ENCODE results near the gene PROSER1. TPM values are rescaled to one million over a fixed set of nuclear protein-coding genes. Genes with fewer than 3 reads are reported as not detected.
"Not testable (repeated sequence)": the region's sequence is repeated elsewhere in the genome, so short reads cannot be mapped to it uniquely, and the experiment has no call there.

The PROSER1 gene
- 19.3 TPM for total RNA-seq

GRCh38 chr13:39037880-39038568 is at the start of gene PROSER1, which contains the start of gene NHLRC3:
TSS of gene PROSER1 (minus strand) at chr13:39038089. CDS start at chr13:39037242, 847 bp downstream.
TSS of gene NHLRC3 (plus strand) at chr13:39038456. CDS start at chr13:39038640, 184 bp downstream.
- peak; percentile 99 for ATAC-seq
- intact Hi-C loops (cut with DNase I): no loop called here
- DNase-seq (ENCODE audit: low spot score): peak; percentile 93

- not testable (repeated sequence) for ATAC-seq; DNase-seq (ENCODE audit: low spot score)
Observed at GRCh38 chr13:39086251-39086945, 48.5 kb upstream of the PROSER1 start.

GRCh38 chr13:39073983-39074382 is 36.1 kb upstream of the PROSER1 start:
- DNase-seq (ENCODE audit: low spot score) (no peak), ATAC-seq (no peak)
- intact Hi-C loops (cut with DNase I): no loop called here

More at GRCh38 chr13:39086251-39086945, 48.5 kb upstream of the PROSER1 start:
- intact Hi-C loops (cut with DNase I): not testable (repeated sequence)

- no peak for DNase-seq (ENCODE audit: low spot score)
- intact Hi-C loops (cut with DNase I): no loop called here
- no peak for ATAC-seq
Observed at GRCh38 chr13:39072842-39073241, 35.0 kb upstream of the PROSER1 start.

- no peak for DNase-seq (ENCODE audit: low spot score)
- no peak for ATAC-seq
- intact Hi-C loops (cut with DNase I): no loop called here
Observed at GRCh38 chr13:39062004-39062403, 24.1 kb upstream of the PROSER1 start.

GRCh38 chr13:39058040-39058439 is 20.2 kb upstream of the PROSER1 start:
- ATAC-seq: no peak
- no peak for DNase-seq (ENCODE audit: low spot score)
- intact Hi-C loops (cut with DNase I): no loop called here

GRCh38 chr13:39056018-39056417 is 18.1 kb upstream of the PROSER1 start:
- intact Hi-C loops (cut with DNase I): no loop called here
- DNase-seq (ENCODE audit: low spot score) (no peak), ATAC-seq (no peak)

GRCh38 chr13:39054112-39054511 is 16.2 kb upstream of the PROSER1 start:
- ATAC-seq: no peak
- no peak for DNase-seq (ENCODE audit: low spot score)
- intact Hi-C loops (cut with DNase I): no loop called here

- ATAC-seq (no peak), DNase-seq (ENCODE audit: low spot score) (no peak)
- intact Hi-C loops (cut with DNase I): no loop called here
Observed at GRCh38 chr13:39052944-39053343, 15.1 kb upstream of the PROSER1 start.

GRCh38 chr13:39051157-39051556 is 13.3 kb upstream of the PROSER1 start:
- peak; percentile 30 for ATAC-seq
- intact Hi-C loops (cut with DNase I): no loop called here
- DNase-seq (ENCODE audit: low spot score): no peak

- DNase-seq (ENCODE audit: low spot score) (no peak), ATAC-seq (no peak)
- intact Hi-C loops (cut with DNase I): no loop called here
Observed at GRCh38 chr13:39049274-39049673, 11.4 kb upstream of the PROSER1 start.

GRCh38 chr13:39048806-39049205 is 10.9 kb upstream of the PROSER1 start:
- DNase-seq (ENCODE audit: low spot score) (no peak), ATAC-seq (no peak)
- intact Hi-C loops (cut with DNase I): no loop called here

- intact Hi-C loops (cut with DNase I): no loop called here
- ATAC-seq (no peak), DNase-seq (ENCODE audit: low spot score) (no peak)
Observed at GRCh38 chr13:39047560-39047959, 9.7 kb upstream of the PROSER1 start.

GRCh38 chr13:39044536-39044935 is 6.6 kb upstream of the PROSER1 start:
- ATAC-seq: no peak
- intact Hi-C loops (cut with DNase I): no loop called here
- no peak for DNase-seq (ENCODE audit: low spot score)

GRCh38 chr13:39040206-39040605 is 2.3 kb upstream of the PROSER1 start:
- intact Hi-C loops (cut with DNase I): no loop called here
- no peak for DNase-seq (ENCODE audit: low spot score)
- no peak for ATAC-seq

- intact Hi-C loops (cut with DNase I): no loop called here
- ATAC-seq: no peak
- DNase-seq (ENCODE audit: low spot score): no peak
Observed at GRCh38 chr13:39039041-39039440, 1.2 kb upstream of the PROSER1 start.

- no peak for DNase-seq (ENCODE audit: low spot score)
- intact Hi-C loops (cut with DNase I): no loop called here
- ATAC-seq: peak; percentile 23
Observed at GRCh38 chr13:39038569-39039030, 711 bp upstream of the PROSER1 start.

GRCh38 chr13:39037410-39037879 is 444 bp downstream of the PROSER1 start:
- ATAC-seq (no peak), DNase-seq (ENCODE audit: low spot score) (no peak)
- intact Hi-C loops (cut with DNase I): no loop called here

- intact Hi-C loops (cut with DNase I): no loop called here
- DNase-seq (ENCODE audit: low spot score) (no peak), ATAC-seq (no peak)
Observed at GRCh38 chr13:39036212-39036611, 1.7 kb downstream of the PROSER1 start.

- intact Hi-C loops (cut with DNase I): no loop called here
- no peak for ATAC-seq
- no peak for DNase-seq (ENCODE audit: low spot score)
Observed at GRCh38 chr13:39035799-39036198, 2.1 kb downstream of the PROSER1 start.

Measured in sciatic nerve (tissue), 2 donors.